GM23338 (cell line): ENCODE results near the gene MPHOSPH8. TPM values are rescaled to one million over a fixed set of nuclear protein-coding genes. Genes with fewer than 3 reads are reported as not detected.

Source experiments
- ATAC-seq: fragments of 200-7000 bp; cut with Tn5 transposase; 3 replicates; pipeline ENCODE4 v1.9.1; 2020
- DNase-seq: peaks from one replicate; pipeline ENCODE4 v3.0.0-alpha.2; 2015; ENCODE audit warnings: low spot score
- H2AFZ ChIP-seq: fragments of 200-600 bp; sonication (generic); 2 replicates; pipeline ENCODE4 v1.8.0; 2016; ENCODE audit warnings: antibody characterized with exemption, mild to moderate bottlenecking, moderate library complexity
- H3F3A ChIP-seq: fragments of 200-600 bp; sonication (generic); replicated peaks from 2 replicates; pipeline ENCODE4 v1.8.0; 2017; ENCODE audit warnings: antibody characterized with exemption, mixed run types, low read depth
- H3K27ac ChIP-seq: fragments of 200-600 bp; sonication (generic); 2 replicates; pipeline ENCODE4 v1.6.1; 2016; ENCODE audit warnings: low read depth
- H3K27me3 ChIP-seq: fragments of 200-600 bp; sonication (generic); 2 replicates; pipeline ENCODE4 v1.8.0; 2016; ENCODE audit warnings: mild to moderate bottlenecking, mixed run types, moderate library complexity; ENCODE audit not compliant: insufficient read depth
- H3K36me3 ChIP-seq: fragments of 200-600 bp; sonication (generic); 2 replicates; pipeline ENCODE4 v1.8.0; 2016; ENCODE audit warnings: mild to moderate bottlenecking; ENCODE audit not compliant: insufficient read depth
- H3K4me1 ChIP-seq: fragments of 200-600 bp; sonication (generic); 2 replicates; pipeline ENCODE4 v1.8.0; 2016; ENCODE audit warnings: mild to moderate bottlenecking, moderate library complexity; ENCODE audit not compliant: insufficient read depth
- H3K4me2 ChIP-seq: fragments of 200-600 bp; sonication (generic); 2 replicates; pipeline ENCODE4 v1.7.1; 2017; ENCODE audit warnings: mixed run types
- H3K4me3 ChIP-seq: fragments of 200-600 bp; sonication (generic); 2 replicates; pipeline ENCODE4 v1.6.1; 2016; ENCODE audit warnings: mixed run types
- H3K79me2 ChIP-seq: fragments of 200-600 bp; sonication (generic); replicated peaks from 2 replicates; pipeline ENCODE4 v1.8.0; 2017; ENCODE audit warnings: mild to moderate bottlenecking; ENCODE audit not compliant: insufficient read depth
- H3K9me2 ChIP-seq: fragments of 200-600 bp; sonication (generic); 2 replicates; pipeline ENCODE4 v1.8.0; 2017; ENCODE audit not compliant: insufficient read depth
- H4K20me1 ChIP-seq: fragments of 200-600 bp; sonication (generic); replicated peaks from 2 replicates; pipeline ENCODE4 v1.8.0; 2017; ENCODE audit warnings: mild to moderate bottlenecking; ENCODE audit not compliant: insufficient read depth
- H3K27ac Mint-ChIP-seq: 2 replicates; pipeline ENCODE4 v1.8.0; 2020; ENCODE audit warnings: inconsistent platforms, mild to moderate bottlenecking, moderate library complexity, mixed read lengths
- H3K27me3 Mint-ChIP-seq: 3 replicates; pipeline ENCODE4 v1.8.0; 2022; ENCODE audit warnings: low read depth, mild to moderate bottlenecking, moderate library complexity, mixed read lengths, inconsistent platforms; ENCODE audit not compliant: insufficient read depth, poor library complexity
- H3K36me3 Mint-ChIP-seq: 3 replicates; pipeline ENCODE4 v1.8.0; 2021; ENCODE audit warnings: low read depth, mild to moderate bottlenecking, inconsistent platforms, moderate library complexity, mixed read lengths
- H3K4me1 Mint-ChIP-seq: 3 replicates; pipeline ENCODE4 v1.8.0; 2020; ENCODE audit warnings: mild to moderate bottlenecking, inconsistent platforms, mixed read lengths
- H3K4me3 Mint-ChIP-seq: 3 replicates; pipeline ENCODE4 v1.8.0; 2021; ENCODE audit warnings: moderate library complexity, mild to moderate bottlenecking, inconsistent platforms, mixed read lengths
- H3K9me3 Mint-ChIP-seq: 3 replicates; pipeline ENCODE4 v1.8.0; 2020; ENCODE audit warnings: moderate library complexity, mild to moderate bottlenecking, inconsistent platforms, mixed read lengths
- CREB1 ChIP-seq: fragments of 250-450 bp; sonication (Bioruptor Pico); IDR thresholded peaks from 2 replicates; pipeline ENCODE4 v1.5.0; 2020; ENCODE audit warnings: low read depth, mild to moderate bottlenecking, moderate library complexity
- EZH2 ChIP-seq: fragments of 200-600 bp; sonication (generic); IDR thresholded peaks from one replicate; pipeline ENCODE4 v1.8.0; 2017; ENCODE audit warnings: antibody characterized with exemption, mild to moderate bottlenecking, low read depth; ENCODE audit not compliant: unreplicated experiment
- EZH2phosphoT487 ChIP-seq: fragments of 200-600 bp; sonication (generic); IDR thresholded peaks from one replicate; pipeline ENCODE4 v1.8.1; 2018; ENCODE audit warnings: antibody characterized with exemption; ENCODE audit not compliant: unreplicated experiment
- JUNB ChIP-seq: IDR thresholded peaks from one replicate; pipeline ENCODE4 v1.6.1; 2016; ENCODE audit warnings: antibody characterized with exemption; ENCODE audit not compliant: unreplicated experiment
- NANOG ChIP-seq: IDR thresholded peaks from 2 replicates; pipeline ENCODE4 v1.6.1; 2016; ENCODE audit warnings: antibody characterized with exemption, borderline replicate concordance
- POLR2AphosphoS5 ChIP-seq: IDR thresholded peaks from 2 replicates; pipeline ENCODE4 v1.6.1; 2016; ENCODE audit warnings: antibody characterized with exemption, low read depth
- REST ChIP-seq: IDR thresholded peaks from one replicate; pipeline ENCODE4 v1.6.1; 2018; ENCODE audit warnings: antibody characterized with exemption; ENCODE audit not compliant: unreplicated experiment
- STAT1 ChIP-seq: IDR thresholded peaks from one replicate; pipeline ENCODE4 v1.6.1; 2016; ENCODE audit warnings: antibody characterized with exemption; ENCODE audit not compliant: unreplicated experiment
- ZNF114 ChIP-seq: fragments of 250-450 bp; sonication (Bioruptor Pico); IDR thresholded peaks from 2 replicates; pipeline ENCODE4 v1.5.0; 2020; ENCODE audit warnings: mild to moderate bottlenecking, moderate library complexity
- ZNF331 ChIP-seq: fragments of 250-450 bp; sonication (Bioruptor Pico); IDR thresholded peaks from 2 replicates; pipeline ENCODE4 v1.5.0; 2020; ENCODE audit warnings: low read depth, mild to moderate bottlenecking, moderate library complexity
- polyA plus RNA-seq: library from polyadenylated mRNA; unstranded; fragments of >200 nt; fragmentation: Nextera tagmentation; extraction: Ambion mirVana; gene quantifications from 2 replicates; pipeline ENCODE4 v1.2.1, GENCODE V29; 2016
- total RNA-seq: library from RNA; depleted of rRNA; stranded (reverse); fragments of >200 nt; shearing (Covaris generic); gene quantifications from 2 replicates; pipeline ENCODE4 v1.2.3, GENCODE V29; 2014
- TF ChIP-seq, protein P1 (sequence below): fragments of 250-450 bp; sonication (Bioruptor Pico); IDR thresholded peaks from 2 replicates; pipeline ENCODE4 v1.5.0; 2020; ENCODE audit warnings: mild to moderate bottlenecking, moderate library complexity
- TF ChIP-seq, protein P2 (sequence below): IDR thresholded peaks from 2 replicates; pipeline ENCODE4 v1.6.1; 2016; ENCODE audit warnings: antibody characterized with exemption
- TF ChIP-seq, protein P3 (sequence below), 2 experiments: fragments of 200-600 bp in 1 of 2; sonication (generic) in 1 of 2; conservative IDR thresholded peaks; 2 replicates each; pipeline versions ENCODE4 v1.5.1 to v1.6.1; 2016 to 2017; ENCODE audit warnings: antibody characterized with exemption in 2 of 2, low read depth in 2 of 2, mild to moderate bottlenecking in 2 of 2, moderate library complexity in 1 of 2

MPHOSPH8 gene
- total and polyA plus RNA-seq, 2 experiments from 2014 or later = 15.6 to 31.9 TPM

- Mint-ChIP-seq H3K9me3 (no peaks in the 10 kb centered on the region), H3K4me1 (peaks cover 10% of the 10 kb centered on the region), H3K36me3 (peaks cover 39% of the 10 kb centered on the region), H3K27ac (no peak overlapping the region), H3K4me3 (no peak overlapping the region), H3K27me3 (peaks cover 2% of the 10 kb centered on the region)
- H3K79me2 ChIP-seq = no peaks in the 10 kb centered on the region
- no peak overlapping the region for H3K4me2 ChIP-seq
- no peak overlapping the region for H2AFZ ChIP-seq
- H3K36me3 ChIP-seq = peaks cover 9% of the 10 kb centered on the region
- TF ChIP-seq POLR2AphosphoS5 (no peak), EZH2phosphoT487 (no peak), REST (no peak), NANOG (no peak), EZH2 (no peak), CREB1 (CRISPR knock-in tag) (no peak), STAT1 (no peak), ZNF114 (no peak), JUNB (no peak), ZNF331 (CRISPR knock-in tag) (no peak)
- TF ChIP-seq, protein P1, sequence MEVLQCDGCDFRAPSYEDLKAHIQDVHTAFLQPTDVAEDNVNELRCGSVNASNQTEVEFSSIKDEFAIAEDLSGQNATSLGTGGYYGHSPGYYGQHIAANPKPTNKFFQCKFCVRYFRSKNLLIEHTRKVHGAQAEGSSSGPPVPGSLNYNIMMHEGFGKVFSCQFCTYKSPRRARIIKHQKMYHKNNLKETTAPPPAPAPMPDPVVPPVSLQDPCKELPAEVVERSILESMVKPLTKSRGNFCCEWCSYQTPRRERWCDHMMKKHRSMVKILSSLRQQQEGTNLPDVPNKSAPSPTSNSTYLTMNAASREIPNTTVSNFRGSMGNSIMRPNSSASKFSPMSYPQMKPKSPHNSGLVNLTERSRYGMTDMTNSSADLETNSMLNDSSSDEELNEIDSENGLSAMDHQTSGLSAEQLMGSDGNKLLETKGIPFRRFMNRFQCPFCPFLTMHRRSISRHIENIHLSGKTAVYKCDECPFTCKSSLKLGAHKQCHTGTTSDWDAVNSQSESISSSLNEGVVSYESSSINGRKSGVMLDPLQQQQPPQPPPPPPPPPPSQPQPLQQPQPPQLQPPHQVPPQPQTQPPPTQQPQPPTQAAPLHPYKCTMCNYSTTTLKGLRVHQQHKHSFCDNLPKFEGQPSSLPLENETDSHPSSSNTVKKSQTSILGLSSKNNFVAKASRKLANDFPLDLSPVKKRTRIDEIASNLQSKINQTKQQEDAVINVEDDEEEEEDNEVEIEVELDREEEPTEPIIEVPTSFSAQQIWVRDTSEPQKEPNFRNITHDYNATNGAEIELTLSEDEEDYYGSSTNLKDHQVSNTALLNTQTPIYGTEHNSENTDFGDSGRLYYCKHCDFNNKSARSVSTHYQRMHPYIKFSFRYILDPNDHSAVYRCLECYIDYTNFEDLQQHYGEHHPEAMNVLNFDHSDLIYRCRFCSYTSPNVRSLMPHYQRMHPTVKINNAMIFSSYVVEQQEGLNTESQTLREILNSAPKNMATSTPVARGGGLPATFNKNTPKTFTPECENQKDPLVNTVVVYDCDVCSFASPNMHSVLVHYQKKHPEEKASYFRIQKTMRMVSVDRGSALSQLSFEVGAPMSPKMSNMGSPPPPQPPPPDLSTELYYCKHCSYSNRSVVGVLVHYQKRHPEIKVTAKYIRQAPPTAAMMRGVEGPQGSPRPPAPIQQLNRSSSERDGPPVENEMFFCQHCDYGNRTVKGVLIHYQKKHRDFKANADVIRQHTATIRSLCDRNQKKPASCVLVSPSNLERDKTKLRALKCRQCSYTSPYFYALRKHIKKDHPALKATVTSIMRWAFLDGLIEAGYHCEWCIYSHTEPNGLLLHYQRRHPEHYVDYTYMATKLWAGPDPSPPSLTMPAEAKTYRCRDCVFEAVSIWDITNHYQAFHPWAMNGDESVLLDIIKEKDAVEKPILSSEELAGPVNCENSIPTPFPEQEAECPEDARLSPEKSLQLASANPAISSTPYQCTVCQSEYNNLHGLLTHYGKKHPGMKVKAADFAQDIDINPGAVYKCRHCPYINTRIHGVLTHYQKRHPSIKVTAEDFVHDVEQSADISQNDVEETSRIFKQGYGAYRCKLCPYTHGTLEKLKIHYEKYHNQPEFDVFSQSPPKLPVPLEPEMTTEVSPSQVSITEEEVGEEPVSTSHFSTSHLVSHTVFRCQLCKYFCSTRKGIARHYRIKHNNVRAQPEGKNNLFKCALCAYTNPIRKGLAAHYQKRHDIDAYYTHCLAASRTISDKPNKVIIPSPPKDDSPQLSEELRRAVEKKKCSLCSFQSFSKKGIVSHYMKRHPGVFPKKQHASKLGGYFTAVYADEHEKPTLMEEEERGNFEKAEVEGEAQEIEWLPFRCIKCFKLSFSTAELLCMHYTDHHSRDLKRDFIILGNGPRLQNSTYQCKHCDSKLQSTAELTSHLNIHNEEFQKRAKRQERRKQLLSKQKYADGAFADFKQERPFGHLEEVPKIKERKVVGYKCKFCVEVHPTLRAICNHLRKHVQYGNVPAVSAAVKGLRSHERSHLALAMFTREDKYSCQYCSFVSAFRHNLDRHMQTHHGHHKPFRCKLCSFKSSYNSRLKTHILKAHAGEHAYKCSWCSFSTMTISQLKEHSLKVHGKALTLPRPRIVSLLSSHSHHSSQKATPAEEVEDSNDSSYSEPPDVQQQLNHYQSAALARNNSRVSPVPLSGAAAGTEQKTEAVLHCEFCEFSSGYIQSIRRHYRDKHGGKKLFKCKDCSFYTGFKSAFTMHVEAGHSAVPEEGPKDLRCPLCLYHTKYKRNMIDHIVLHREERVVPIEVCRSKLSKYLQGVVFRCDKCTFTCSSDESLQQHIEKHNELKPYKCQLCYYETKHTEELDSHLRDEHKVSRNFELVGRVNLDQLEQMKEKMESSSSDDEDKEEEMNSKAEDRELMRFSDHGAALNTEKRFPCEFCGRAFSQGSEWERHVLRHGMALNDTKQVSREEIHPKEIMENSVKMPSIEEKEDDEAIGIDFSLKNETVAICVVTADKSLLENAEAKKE (CRISPR knock-in tag) = no peak
- TF ChIP-seq, protein P2, sequence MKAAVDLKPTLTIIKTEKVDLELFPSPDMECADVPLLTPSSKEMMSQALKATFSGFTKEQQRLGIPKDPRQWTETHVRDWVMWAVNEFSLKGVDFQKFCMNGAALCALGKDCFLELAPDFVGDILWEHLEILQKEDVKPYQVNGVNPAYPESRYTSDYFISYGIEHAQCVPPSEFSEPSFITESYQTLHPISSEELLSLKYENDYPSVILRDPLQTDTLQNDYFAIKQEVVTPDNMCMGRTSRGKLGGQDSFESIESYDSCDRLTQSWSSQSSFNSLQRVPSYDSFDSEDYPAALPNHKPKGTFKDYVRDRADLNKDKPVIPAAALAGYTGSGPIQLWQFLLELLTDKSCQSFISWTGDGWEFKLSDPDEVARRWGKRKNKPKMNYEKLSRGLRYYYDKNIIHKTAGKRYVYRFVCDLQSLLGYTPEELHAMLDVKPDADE = no peak
- TF ChIP-seq, protein P3, sequence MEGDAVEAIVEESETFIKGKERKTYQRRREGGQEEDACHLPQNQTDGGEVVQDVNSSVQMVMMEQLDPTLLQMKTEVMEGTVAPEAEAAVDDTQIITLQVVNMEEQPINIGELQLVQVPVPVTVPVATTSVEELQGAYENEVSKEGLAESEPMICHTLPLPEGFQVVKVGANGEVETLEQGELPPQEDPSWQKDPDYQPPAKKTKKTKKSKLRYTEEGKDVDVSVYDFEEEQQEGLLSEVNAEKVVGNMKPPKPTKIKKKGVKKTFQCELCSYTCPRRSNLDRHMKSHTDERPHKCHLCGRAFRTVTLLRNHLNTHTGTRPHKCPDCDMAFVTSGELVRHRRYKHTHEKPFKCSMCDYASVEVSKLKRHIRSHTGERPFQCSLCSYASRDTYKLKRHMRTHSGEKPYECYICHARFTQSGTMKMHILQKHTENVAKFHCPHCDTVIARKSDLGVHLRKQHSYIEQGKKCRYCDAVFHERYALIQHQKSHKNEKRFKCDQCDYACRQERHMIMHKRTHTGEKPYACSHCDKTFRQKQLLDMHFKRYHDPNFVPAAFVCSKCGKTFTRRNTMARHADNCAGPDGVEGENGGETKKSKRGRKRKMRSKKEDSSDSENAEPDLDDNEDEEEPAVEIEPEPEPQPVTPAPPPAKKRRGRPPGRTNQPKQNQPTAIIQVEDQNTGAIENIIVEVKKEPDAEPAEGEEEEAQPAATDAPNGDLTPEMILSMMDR (conservative IDR thresholded peaks at IDR 0.05; ENCODE audit: low read depth in 2 of 2) = no peak
- no peaks in the 10 kb centered on the region for H3K27me3 ChIP-seq
- H3K27ac ChIP-seq = no peak overlapping the region
- peaks cover 3% of the 10 kb centered on the region; the same call in 1 of the 2 replicates for H4K20me1 ChIP-seq
- H3F3A ChIP-seq = peaks cover 6% of the 10 kb centered on the region; the same call in 1 of the 2 replicates
- no peak for DNase-seq
- ATAC-seq = no peak
- no peaks in the 10 kb centered on the region for H3K4me1 ChIP-seq
- no peak overlapping the region for H3K4me3 ChIP-seq
- H3K9me2 ChIP-seq = no peaks in the 10 kb centered on the region
Measured at GRCh38 chr13:19661126-19661525, 27.7 kb downstream of the MPHOSPH8 start.
